SK-N-MC (cell line): Measurements from ENCODE around the gene TMEM151A.
"Not testable (repeated sequence)": the region's sequence is repeated elsewhere in the genome, so short reads cannot be mapped to it uniquely, and the experiment has no call there.

ENCODE experiments used
- DNase-seq: peaks from one replicate; pipeline ENCODE4 v3.0.0-alpha.2; 2011; ENCODE audit warnings: low read depth, low spot score
- H3K27ac ChIP-seq: fragments of 200-600 bp; sonication (generic); 2 replicates; pipeline ENCODE4 v1.5.1; 2016; ENCODE audit warnings: mixed run types
- H3K36me3 ChIP-seq: fragments of 200-600 bp; sonication (generic); 2 replicates; pipeline ENCODE4 v1.6.1; 2017; ENCODE audit warnings: antibody characterized with exemption, low read length, mixed read lengths; ENCODE audit not compliant: insufficient read depth
- H3K4me3 ChIP-seq: fragments of 200-600 bp; sonication (generic); 2 replicates; pipeline ENCODE4 v1.5.1; 2016
- H3K9ac ChIP-seq: fragments of 200-600 bp; sonication (generic); 2 replicates; pipeline ENCODE4 v1.8.0; 2017; ENCODE audit warnings: mixed run types, mixed read lengths; ENCODE audit not compliant: insufficient read length
- H3K9me3 ChIP-seq: fragments of 200-600 bp; sonication (generic); 2 replicates; pipeline ENCODE4 v1.6.1; 2017; ENCODE audit warnings: low read depth, mild to moderate bottlenecking, antibody characterized with exemption, low read length, moderate library complexity, mixed read lengths
- EZH2 ChIP-seq: fragments of 200-600 bp; sonication (generic); IDR thresholded peaks from one replicate; pipeline ENCODE4 v1.6.1; 2017; ENCODE audit warnings: antibody characterized with exemption
- FOXP2 ChIP-seq: optimal IDR thresholded peaks from 2 replicates; pipeline ENCODE3; 2011; ENCODE audit warnings: mild to moderate bottlenecking, moderate library complexity; ENCODE audit not compliant: insufficient read depth; ENCODE audit errors: extremely low read length, control extremely low read depth
- POLR2AphosphoS5 ChIP-seq: IDR thresholded peaks from 2 replicates; pipeline ENCODE4 v1.6.1; 2012; ENCODE audit warnings: mild to moderate bottlenecking, low read depth, low read length, borderline replicate concordance

Gene TMEM151A

DNA sequence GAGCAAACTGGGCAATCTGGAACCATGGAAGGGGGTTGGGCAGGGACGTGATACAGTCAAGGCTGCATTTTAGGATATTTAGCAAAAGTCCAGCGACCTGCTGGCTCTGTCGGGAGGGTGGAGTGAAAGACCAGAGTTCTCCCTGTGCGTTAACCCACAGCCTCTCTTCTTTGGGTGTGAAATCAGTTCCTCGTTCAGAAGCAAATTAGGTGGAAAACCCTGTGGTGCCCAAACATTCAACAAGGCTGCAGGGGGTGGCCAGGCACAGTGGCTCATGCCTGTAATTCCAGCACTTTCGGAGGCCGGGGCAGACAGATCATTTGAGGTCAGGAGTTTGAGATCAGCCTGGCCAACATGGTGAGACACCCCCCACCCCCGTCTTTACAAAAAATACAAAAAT lies 5.9 kb downstream of the TMEM151A start:
- H3K27ac ChIP-seq, result no peak overlapping the region
- DNase-seq, result no peak
- TF ChIP-seq POLR2AphosphoS5 (no peak), FOXP2 (no peak), EZH2 (no peak)
- H3K4me3 ChIP-seq, result no peak overlapping the region
- no peaks in the 10 kb centered on the region for H3K36me3 ChIP-seq
- no peak overlapping the region for H3K9ac ChIP-seq
- H3K9me3 ChIP-seq, result no peaks in the 10 kb centered on the region

- H3K36me3 ChIP-seq, result no peaks in the 10 kb centered on the region
Measured at GRCh38 chr11:66299186-66299585, 7.5 kb downstream of the TMEM151A start.

GRCh38 chr11:66302656-66303055 lies 11.0 kb downstream of the TMEM151A start:
- Histone ChIP-seq H3K9ac (no peak overlapping the region), H3K27ac (no peak overlapping the region), H3K4me3 (no peak overlapping the region), H3K36me3 (no peaks in the 10 kb centered on the region), H3K9me3 (no peaks in the 10 kb centered on the region)
- TF ChIP-seq POLR2AphosphoS5 (no peak), FOXP2 (no peak), EZH2 (no peak)
- no peak for DNase-seq

More at GRCh38 chr11:66299186-66299585, 7.5 kb downstream of the TMEM151A start:
- no peak for DNase-seq
- no peak for TF ChIP-seq FOXP2
- TF ChIP-seq POLR2AphosphoS5, result no peak
- TF ChIP-seq EZH2, result no peak
- Histone ChIP-seq H3K4me3 (no peak overlapping the region), H3K27ac (no peak overlapping the region), H3K9me3 (no peaks in the 10 kb centered on the region), H3K9ac (no peak overlapping the region)

GRCh38 chr11:66309475-66309874 lies 17.8 kb downstream of the TMEM151A start:
- no peak for TF ChIP-seq FOXP2
- TF ChIP-seq EZH2, result no peak
- no peak for TF ChIP-seq POLR2AphosphoS5
- no peaks in the 10 kb centered on the region for H3K9me3 ChIP-seq

GRCh38 chr11:66310324-66310723 lies 18.6 kb downstream of the TMEM151A start:
- H3K9ac ChIP-seq, result no peak overlapping the region
- no peak for DNase-seq
- no peak overlapping the region for H3K4me3 ChIP-seq
- no peaks in the 10 kb centered on the region for H3K9me3 ChIP-seq
- H3K27ac ChIP-seq, result no peak overlapping the region
- H3K36me3 ChIP-seq, result no peaks in the 10 kb centered on the region
- no peak for TF ChIP-seq EZH2
- TF ChIP-seq FOXP2, result no peak
- no peak for TF ChIP-seq POLR2AphosphoS5

More at GRCh38 chr11:66309475-66309874, 17.8 kb downstream of the TMEM151A start:
- Histone ChIP-seq H3K27ac (no peak overlapping the region), H3K9ac (no peak overlapping the region), H3K4me3 (no peak overlapping the region), H3K36me3 (no peaks in the 10 kb centered on the region)
- DNase-seq, result no peak

- H3K4me3 ChIP-seq, H3K36me3 ChIP-seq, H3K9me3 ChIP-seq, DNase-seq, H3K9ac ChIP-seq, H3K27ac ChIP-seq: not testable (repeated sequence)
Measured at GRCh38 chr11:66310803-66311440, 19.2 kb downstream of the TMEM151A start.

DNA sequence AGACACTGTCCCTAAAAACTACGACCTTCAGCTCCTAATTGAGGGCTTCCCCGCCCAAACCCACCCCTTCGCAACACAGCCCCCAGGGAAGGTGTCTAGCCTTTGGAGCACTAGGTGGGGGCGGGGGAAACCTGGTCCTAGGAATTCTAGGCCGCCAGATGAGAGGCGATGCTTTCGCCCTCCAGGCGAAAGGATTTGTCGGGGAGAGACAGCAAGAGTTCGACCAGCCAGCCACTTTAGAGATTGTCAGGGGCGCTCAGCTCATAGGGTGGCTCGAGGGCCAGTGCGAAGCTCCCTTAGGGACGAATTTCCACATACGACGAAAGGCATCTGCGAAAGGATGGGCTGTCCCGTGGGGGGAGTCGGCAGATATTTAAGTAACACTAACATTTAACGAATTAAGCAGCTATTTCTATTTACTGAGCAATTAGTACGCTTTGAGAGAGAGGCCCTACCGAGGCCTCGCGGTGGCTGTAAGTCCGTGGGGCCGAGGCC lies 19.8 kb downstream of the TMEM151A start:
- Histone ChIP-seq H3K4me3 (peak overlapping the region; percentile 93), H3K27ac (peak overlapping the region; percentile 95), H3K9me3 (no peaks in the 10 kb centered on the region), H3K9ac (peak overlapping the region; percentile 72), H3K36me3 (no peaks in the 10 kb centered on the region)
- TF ChIP-seq POLR2AphosphoS5, result no peak
- no peak for TF ChIP-seq FOXP2
- TF ChIP-seq EZH2, result no peak
- no peak for DNase-seq

DNA sequence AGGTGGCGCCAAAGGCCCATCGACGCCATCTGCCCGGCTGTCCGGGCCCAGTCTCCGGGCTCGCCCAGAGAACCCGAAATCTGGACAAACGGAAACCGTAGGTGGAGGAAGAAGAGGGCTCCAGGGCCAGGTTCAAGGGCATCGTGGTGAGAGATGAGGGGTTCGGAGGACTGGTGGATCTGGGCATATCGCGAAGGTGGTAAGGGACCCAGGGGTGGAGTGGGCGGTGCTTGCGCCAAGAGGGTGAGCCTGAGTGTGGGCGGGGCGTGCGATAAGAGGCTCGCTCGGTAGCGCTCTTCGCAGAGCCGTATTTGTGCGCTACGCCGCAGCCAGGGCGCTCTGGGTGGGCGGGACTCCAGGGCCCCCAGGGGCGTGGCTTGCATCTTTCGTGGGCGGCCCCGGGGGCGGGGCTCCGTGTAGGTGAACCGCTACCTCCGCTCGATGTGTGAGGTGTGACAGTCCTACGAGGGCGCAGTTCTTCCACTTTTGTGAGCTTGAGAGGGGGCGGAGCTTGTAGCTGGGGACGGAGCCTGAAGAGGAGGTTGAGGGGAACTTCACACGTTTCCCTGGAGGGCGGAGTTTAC lies 20.4 kb downstream of the TMEM151A start:
- no peaks in the 10 kb centered on the region for H3K36me3 ChIP-seq
- H3K27ac ChIP-seq, result peak overlapping the region; percentile 95
- DNase-seq, result peak; percentile 81
- H3K9me3 ChIP-seq, result no peaks in the 10 kb centered on the region
- peak overlapping the region; percentile 72 for H3K9ac ChIP-seq
- H3K4me3 ChIP-seq, result peak overlapping the region; percentile 93
- TF ChIP-seq POLR2AphosphoS5 (peak; percentile 33), FOXP2 (no peak)
